Glutamatergic neuron (in vitro differentiated cells): ENCODE measurements around the gene CCNQ. TPM values are rescaled to one million over a fixed set of nuclear protein-coding genes. Genes with fewer than 3 reads are reported as not detected.

Source experiments
- DNase-seq: peaks from one replicate; pipeline ENCODE4 v3.0.0; 2022
- H3K27ac Mint-ChIP-seq: one replicate; pipeline ENCODE4 v1.8.0; 2020; ENCODE audit warnings: mild to moderate bottlenecking, mixed read lengths, inconsistent platforms; ENCODE audit not compliant: unreplicated experiment
- H3K27me3 Mint-ChIP-seq: one replicate; pipeline ENCODE4 v1.8.0; 2020; ENCODE audit warnings: mild to moderate bottlenecking, moderate library complexity, mixed read lengths, inconsistent platforms; ENCODE audit not compliant: unreplicated experiment
- H3K36me3 Mint-ChIP-seq: one replicate; pipeline ENCODE4 v1.8.0; 2020; ENCODE audit warnings: mild to moderate bottlenecking, mixed read lengths, inconsistent platforms; ENCODE audit not compliant: unreplicated experiment
- H3K4me1 Mint-ChIP-seq: one replicate; pipeline ENCODE4 v1.8.0; 2020; ENCODE audit warnings: mild to moderate bottlenecking, low read depth, mixed read lengths, inconsistent platforms; ENCODE audit not compliant: unreplicated experiment
- H3K4me3 Mint-ChIP-seq: one replicate; pipeline ENCODE4 v1.8.0; 2020; ENCODE audit warnings: mild to moderate bottlenecking, mixed read lengths, inconsistent platforms; ENCODE audit not compliant: unreplicated experiment
- H3K9me3 Mint-ChIP-seq: one replicate; pipeline ENCODE4 v1.8.0; 2020; ENCODE audit warnings: mild to moderate bottlenecking, moderate library complexity, mixed read lengths, inconsistent platforms; ENCODE audit not compliant: unreplicated experiment
- CTCF ChIP-seq: fragments of 200-600 bp; sonication (generic); IDR thresholded peaks from one replicate; pipeline ENCODE4 v1.5.0; 2021; ENCODE audit not compliant: partially characterized antibody, unreplicated experiment
- total RNA-seq: library from RNA; stranded (reverse); fragmentation: NEBNext Ultra II Directional; extraction: Animal tissue kit (Norgen Biotek cat#: 25700); gene quantifications from one replicate; pipeline ENCODE4 v1.2.1, GENCODE V29; 2021; ENCODE audit not compliant: unreplicated experiment

The CCNQ gene
- total RNA-seq, 1 donor from 2014 or later = 28.9 TPM

GRCh38 chrX:153642051-153642654 is 43.2 kb upstream of the CCNQ start:
- Mint-ChIP-seq H3K9me3 (no peaks in the 10 kb centered on the region), H3K27me3 (peaks cover 3% of the 10 kb centered on the region), H3K36me3 (no peaks in the 10 kb centered on the region), H3K4me1 (peaks cover 6% of the 10 kb centered on the region), H3K4me3 (no peak overlapping the region), H3K27ac (no peak overlapping the region)
- no peak for TF ChIP-seq CTCF
- peak; percentile 43 for DNase-seq

- peaks cover 6% of the 10 kb centered on the region for H3K4me1 Mint-ChIP-seq
- peak; percentile 36 for DNase-seq
- H3K36me3 Mint-ChIP-seq = no peaks in the 10 kb centered on the region
- no peaks in the 10 kb centered on the region for H3K9me3 Mint-ChIP-seq
- no peak for TF ChIP-seq CTCF
- H3K27ac Mint-ChIP-seq = peak overlapping the region; percentile 59
- H3K27me3 Mint-ChIP-seq = peaks cover 3% of the 10 kb centered on the region
- peak overlapping the region; percentile 65 for H3K4me3 Mint-ChIP-seq
Observed at GRCh38 chrX:153641627-153642026, 42.7 kb upstream of the CCNQ start.

GRCh38 chrX:153640736-153641575 is 42.0 kb upstream of the CCNQ start:
- Mint-ChIP-seq H3K9me3 (no peaks in the 10 kb centered on the region), H3K4me3 (peak overlapping the region; percentile 65), H3K4me1 (peaks cover 6% of the 10 kb centered on the region), H3K36me3 (no peaks in the 10 kb centered on the region), H3K27ac (peak overlapping the region; percentile 59), H3K27me3 (peaks cover 3% of the 10 kb centered on the region)
- TF ChIP-seq CTCF = no peak
- no peak for DNase-seq

- DNase-seq = no peak
- Mint-ChIP-seq H3K27ac (no peak overlapping the region), H3K9me3 (no peaks in the 10 kb centered on the region), H3K4me1 (peaks cover 6% of the 10 kb centered on the region), H3K27me3 (peaks cover 3% of the 10 kb centered on the region), H3K36me3 (no peaks in the 10 kb centered on the region), H3K4me3 (no peak overlapping the region)
- no peak for TF ChIP-seq CTCF
Observed at GRCh38 chrX:153640045-153640686, 41.2 kb upstream of the CCNQ start.
